ENCODE data around the gene PLEKHA6.
A peak's percentile ranks its signal among the peaks of the same experiment; 100 is the strongest.

PLEKHA6 gene

GRCh38 chr1:204357551-204358490 is 1.9 kb downstream of the PLEKHA6 start:
- no peak for TF ChIP-seq GATA1 (IDR thresholded peaks at IDR 0.05; ENCODE audit: low read depth, low read length)
- TF ChIP-seq POLR2A (IDR thresholded peaks at IDR 0.05; ENCODE audit: low read length): no peak

GRCh38 chr1:204356997-204357396 is 2.7 kb downstream of the PLEKHA6 start:
- TF ChIP-seq GATA1 (IDR thresholded peaks at IDR 0.05; ENCODE audit: low read depth, low read length): no peak
- TF ChIP-seq POLR2A (IDR thresholded peaks at IDR 0.05; ENCODE audit: low read length): no peak

More at GRCh38 chr1:204357551-204358490, 1.9 kb downstream of the PLEKHA6 start:
- peak in 1 of 2 experiments; percentile 24 for DNase-seq

GRCh38 chr1:204355913-204356312 is 3.8 kb downstream of the PLEKHA6 start:
- TF ChIP-seq GATA1 (IDR thresholded peaks at IDR 0.05; ENCODE audit: low read depth, low read length) (no peak), POLR2A (IDR thresholded peaks at IDR 0.05; ENCODE audit: low read length) (no peak)
- DNase-seq: no peak

More at GRCh38 chr1:204356997-204357396, 2.7 kb downstream of the PLEKHA6 start:
- no peak for DNase-seq

- DNase-seq: no peak
- no peak for TF ChIP-seq POLR2A (IDR thresholded peaks at IDR 0.05; ENCODE audit: low read length)
Measured at GRCh38 chr1:204354579-204354978, 5.2 kb downstream of the PLEKHA6 start.

- no peak for DNase-seq
- no peak for TF ChIP-seq POLR2A (IDR thresholded peaks at IDR 0.05; ENCODE audit: low read length)
- no peak for TF ChIP-seq GATA1 (IDR thresholded peaks at IDR 0.05; ENCODE audit: low read depth, low read length)
Measured at GRCh38 chr1:204353213-204353910, 6.4 kb downstream of the PLEKHA6 start.

GRCh38 chr1:204350857-204351573 is 8.7 kb downstream of the PLEKHA6 start:
- no peak for TF ChIP-seq GATA1 (IDR thresholded peaks at IDR 0.05; ENCODE audit: low read depth, low read length)
- no peak for TF ChIP-seq POLR2A (IDR thresholded peaks at IDR 0.05; ENCODE audit: low read length)
- peak; percentile 9 to 28 for DNase-seq

GRCh38 chr1:204350312-204350711 is 9.4 kb downstream of the PLEKHA6 start:
- no peak for DNase-seq
- TF ChIP-seq GATA1 (IDR thresholded peaks at IDR 0.05; ENCODE audit: low read depth, low read length) (no peak), POLR2A (IDR thresholded peaks at IDR 0.05; ENCODE audit: low read length) (no peak)

- TF ChIP-seq GATA1 (IDR thresholded peaks at IDR 0.05; ENCODE audit: low read depth, low read length) (no peak), POLR2A (IDR thresholded peaks at IDR 0.05; ENCODE audit: low read length) (no peak)
- no peak for DNase-seq
Measured at GRCh38 chr1:204349602-204350001, 10.1 kb downstream of the PLEKHA6 start.

GRCh38 chr1:204348722-204349121 is 11.0 kb downstream of the PLEKHA6 start:
- DNase-seq: peak; percentile 54 to 69
- TF ChIP-seq POLR2A (IDR thresholded peaks at IDR 0.05; ENCODE audit: low read length) (no peak), GATA1 (IDR thresholded peaks at IDR 0.05; ENCODE audit: low read depth, low read length) (no peak)

GRCh38 chr1:204348242-204348641 is 11.5 kb downstream of the PLEKHA6 start:
- no peak for DNase-seq
- TF ChIP-seq POLR2A (IDR thresholded peaks at IDR 0.05; ENCODE audit: low read length): no peak
- TF ChIP-seq GATA1 (IDR thresholded peaks at IDR 0.05; ENCODE audit: low read depth, low read length): no peak

GRCh38 chr1:204345941-204346645 is 13.6 kb downstream of the PLEKHA6 start:
- TF ChIP-seq POLR2A (IDR thresholded peaks at IDR 0.05; ENCODE audit: low read length) (no peak), GATA1 (IDR thresholded peaks at IDR 0.05; ENCODE audit: low read depth, low read length) (no peak)
- no peak for DNase-seq

GRCh38 chr1:204345438-204345841 is 14.3 kb downstream of the PLEKHA6 start:
- TF ChIP-seq POLR2A (IDR thresholded peaks at IDR 0.05; ENCODE audit: low read length) (no peak), GATA1 (IDR thresholded peaks at IDR 0.05; ENCODE audit: low read depth, low read length) (no peak)

GRCh38 chr1:204344665-204345355 is 14.9 kb downstream of the PLEKHA6 start:
- no peak for TF ChIP-seq POLR2A (IDR thresholded peaks at IDR 0.05; ENCODE audit: low read length)
- no peak for TF ChIP-seq GATA1 (IDR thresholded peaks at IDR 0.05; ENCODE audit: low read depth, low read length)
- no peak for DNase-seq

More at GRCh38 chr1:204345438-204345841, 14.3 kb downstream of the PLEKHA6 start:
- no peak for DNase-seq

Data from erythroblast (primary cell).